ENCODE data around the gene PRR12.

Gene PRR12

GRCh38 chr19:49635530-49636232 lies 44.7 kb downstream of the PRR12 start:
- Histone ChIP-seq H3K79me2 (ENCODE audit: insufficient read depth, low read length) (no peaks in the 10 kb centered on the region), H3K27ac (ENCODE audit: low read depth, low read length, poor library complexity, severe bottlenecking) (no peak overlapping the region), H3K27me3 (ENCODE audit: insufficient read depth, low read length) (no peaks in the 10 kb centered on the region), H4K20me1 (ENCODE audit: insufficient read depth, low read length) (no peaks in the 10 kb centered on the region), H2AFZ (ENCODE audit: low read length) (no peak overlapping the region), H3K36me3 (ENCODE audit: insufficient read depth, low read length) (no peaks in the 10 kb centered on the region), H3K9me3 (ENCODE audit: low read length) (no peaks in the 10 kb centered on the region), H3K4me3 (ENCODE audit: low read depth, low read length, poor library complexity, severe bottlenecking) (no peak overlapping the region), H3K4me1 (ENCODE audit: insufficient read depth, low read length, severe bottlenecking) (peaks cover 6% of the 10 kb centered on the region), H3K9me2 (ENCODE audit: low read depth, low read length) (no peaks in the 10 kb centered on the region), H3F3A (ENCODE audit: insufficient read depth, low read length) (no peaks in the 10 kb centered on the region), H3K9ac (ENCODE audit: low read length) (no peak overlapping the region), H3K4me2 (ENCODE audit: low read length) (no peak overlapping the region)
- no peak for TF ChIP-seq CTCF (IDR thresholded peaks at IDR 0.05; ENCODE audit: low read length)
- no peak for TF ChIP-seq EZH2 (IDR thresholded peaks at IDR 0.05; ENCODE audit: borderline replicate concordance, low read length)

- no peak overlapping the region for H2AFZ ChIP-seq (ENCODE audit: low read length)
- H4K20me1 ChIP-seq (ENCODE audit: insufficient read depth, low read length), result no peaks in the 10 kb centered on the region
- no peaks in the 10 kb centered on the region for H3K27me3 ChIP-seq (ENCODE audit: insufficient read depth, low read length)
- no peaks in the 10 kb centered on the region for H3K36me3 ChIP-seq (ENCODE audit: insufficient read depth, low read length)
- H3K27ac ChIP-seq (ENCODE audit: low read depth, low read length, poor library complexity, severe bottlenecking), result no peak overlapping the region
- TF ChIP-seq CTCF (IDR thresholded peaks at IDR 0.05; ENCODE audit: low read length), result no peak
- no peak for TF ChIP-seq EZH2 (IDR thresholded peaks at IDR 0.05; ENCODE audit: borderline replicate concordance, low read length)
- no peak overlapping the region for H3K4me3 ChIP-seq (ENCODE audit: low read depth, low read length, poor library complexity, severe bottlenecking)
- no peak overlapping the region for H3K9ac ChIP-seq (ENCODE audit: low read length)
- no peaks in the 10 kb centered on the region for H3K9me2 ChIP-seq (ENCODE audit: low read depth, low read length)
- H3K4me2 ChIP-seq (ENCODE audit: low read length), result no peak overlapping the region
- no peaks in the 10 kb centered on the region for H3K79me2 ChIP-seq (ENCODE audit: insufficient read depth, low read length)
- H3K9me3 ChIP-seq (ENCODE audit: low read length), result no peaks in the 10 kb centered on the region
- H3F3A ChIP-seq (ENCODE audit: insufficient read depth, low read length), result no peaks in the 10 kb centered on the region
- peaks cover 6% of the 10 kb centered on the region for H3K4me1 ChIP-seq (ENCODE audit: insufficient read depth, low read length, severe bottlenecking)
Measured at GRCh38 chr19:49636233-49636932, 45.4 kb downstream of the PRR12 start.

- H3K36me3 ChIP-seq (ENCODE audit: insufficient read depth, low read length), result no peaks in the 10 kb centered on the region
- TF ChIP-seq CTCF (IDR thresholded peaks at IDR 0.05; ENCODE audit: low read length) (no peak), EZH2 (IDR thresholded peaks at IDR 0.05; ENCODE audit: borderline replicate concordance, low read length) (no peak)
- no peak overlapping the region for H2AFZ ChIP-seq (ENCODE audit: low read length)
- H4K20me1 ChIP-seq (ENCODE audit: insufficient read depth, low read length), result no peaks in the 10 kb centered on the region
- no peaks in the 10 kb centered on the region for H3K9me3 ChIP-seq (ENCODE audit: low read length)
- no peaks in the 10 kb centered on the region for H3K9me2 ChIP-seq (ENCODE audit: low read depth, low read length)
- H3K4me3 ChIP-seq (ENCODE audit: low read depth, low read length, poor library complexity, severe bottlenecking), result no peak overlapping the region
- H3F3A ChIP-seq (ENCODE audit: insufficient read depth, low read length), result no peaks in the 10 kb centered on the region
- H3K79me2 ChIP-seq (ENCODE audit: insufficient read depth, low read length), result peaks cover 9% of the 10 kb centered on the region
- peaks cover 11% of the 10 kb centered on the region for H3K4me1 ChIP-seq (ENCODE audit: insufficient read depth, low read length, severe bottlenecking)
- H3K27me3 ChIP-seq (ENCODE audit: insufficient read depth, low read length), result no peaks in the 10 kb centered on the region
- H3K9ac ChIP-seq (ENCODE audit: low read length), result no peak overlapping the region
- no peak overlapping the region for H3K4me2 ChIP-seq (ENCODE audit: low read length)
- no peak overlapping the region for H3K27ac ChIP-seq (ENCODE audit: low read depth, low read length, poor library complexity, severe bottlenecking)
Measured at GRCh38 chr19:49637821-49638738, 47.1 kb downstream of the PRR12 start.
